ENCODE results near the gene TCN2.
"Not testable (repeated sequence)": the region's sequence is repeated elsewhere in the genome, so short reads cannot be mapped to it uniquely, and the experiment has no call there.

TCN2 gene

DNA sequence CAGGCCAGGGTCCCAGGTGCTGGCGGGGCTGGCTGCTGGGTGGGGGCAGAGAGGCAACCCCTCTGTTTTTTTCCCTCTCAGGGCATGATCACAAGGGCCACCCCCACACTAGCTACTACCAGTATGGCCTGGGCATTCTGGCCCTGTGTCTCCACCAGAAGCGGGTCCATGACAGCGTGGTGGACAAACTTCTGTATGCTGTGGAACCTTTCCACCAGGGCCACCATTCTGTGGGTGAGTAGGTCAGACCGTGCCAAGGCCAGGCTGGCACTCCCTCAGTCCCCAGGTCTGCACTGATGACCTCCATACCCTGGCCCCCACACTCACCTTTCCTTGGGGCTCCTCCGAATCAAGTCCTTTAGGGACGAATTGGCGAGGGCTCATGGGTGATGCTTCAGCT is 7.3 kb downstream of the TCN2 start:
- no peak for DNase-seq

- DNase-seq: no peak
These were observed 7.9 kb downstream of the TCN2 start for GRCh38 chr22:30614879-30615278.

DNA sequence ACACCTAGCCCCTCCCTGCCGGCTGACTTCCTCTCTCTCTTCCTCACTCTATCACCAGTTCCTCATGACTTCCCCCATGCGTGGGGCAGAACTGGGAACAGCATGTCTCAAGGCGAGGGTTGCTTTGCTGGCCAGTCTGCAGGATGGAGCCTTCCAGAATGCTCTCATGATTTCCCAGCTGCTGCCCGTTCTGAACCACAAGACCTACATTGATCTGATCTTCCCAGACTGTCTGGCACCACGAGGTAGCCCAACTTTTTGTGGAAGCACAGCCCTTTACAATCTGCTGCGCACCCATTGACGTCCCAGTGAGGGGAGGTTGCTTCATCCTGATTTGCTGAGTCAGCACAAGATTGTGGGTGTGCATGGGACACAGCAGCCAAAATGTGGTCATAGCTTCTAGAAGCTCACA is 8.6 kb downstream of the TCN2 start:
- DNase-seq: no peak

- no peak for DNase-seq
These were observed 10.8 kb downstream of the TCN2 start for GRCh38 chr22:30617819-30618218.

DNA sequence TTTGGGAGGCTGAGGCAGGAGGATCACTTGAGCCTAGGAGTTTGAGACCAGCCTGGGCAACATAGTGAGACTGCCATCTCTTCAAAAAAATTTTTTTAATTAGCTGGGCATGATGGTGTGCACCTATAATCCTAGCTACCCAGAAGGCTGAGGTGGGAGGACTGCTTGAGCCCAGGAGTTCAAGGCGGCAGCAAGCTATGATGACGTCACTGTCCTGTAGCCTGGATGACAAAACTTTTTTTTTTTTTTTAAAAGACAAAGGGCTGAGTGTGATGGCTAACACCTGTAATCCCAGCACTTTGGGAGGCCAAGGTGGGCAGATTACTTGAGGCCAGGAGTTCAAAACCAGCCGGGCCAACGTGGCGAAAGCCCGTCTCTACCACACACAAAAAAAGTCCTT is 12.9 kb downstream of the TCN2 start:
- DNase-seq: not testable (repeated sequence)

- DNase-seq: peak; percentile 13
These were observed 19.4 kb downstream of the TCN2 start for GRCh38 chr22:30626413-30626812.

- DNase-seq: no peak
These were observed 20.5 kb downstream of the TCN2 start for GRCh38 chr22:30627471-30627870.

GRCh38 chr22:30628491-30628890 is 21.5 kb downstream of the TCN2 start:
- DNase-seq: no peak

DNA sequence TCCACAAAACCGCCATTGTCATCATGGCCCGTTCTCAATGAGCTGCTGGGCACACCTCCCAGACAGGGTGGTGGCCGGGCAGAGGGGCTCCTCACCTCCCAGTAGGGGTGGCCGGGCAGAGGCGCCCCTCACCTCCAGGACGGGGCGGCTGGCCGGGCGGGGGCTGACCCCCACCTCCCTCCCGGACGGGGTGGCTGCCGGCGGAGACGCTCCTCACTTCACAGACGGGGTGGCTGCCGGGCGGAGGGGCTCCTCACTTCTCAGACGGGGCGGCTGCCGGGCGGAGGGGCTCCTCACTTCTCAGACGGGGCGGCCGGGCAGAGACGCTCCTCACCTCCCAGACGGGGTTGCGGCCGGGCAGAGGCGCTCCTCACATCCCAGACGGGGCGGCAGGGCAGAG is 24.5 kb downstream of the TCN2 start:
- not testable (repeated sequence) for DNase-seq

GRCh38 chr22:30634471-30635233 is 27.7 kb downstream of the TCN2 start:
- DNase-seq: peak; percentile 94

- DNase-seq: peak; percentile 88
These were observed 28.6 kb downstream of the TCN2 start, which contains the start of gene SLC35E4 for GRCh38 chr22:30635273-30636225. SLC35E4 (plus strand) TSS chr22:30635781; CDS start chr22:30636451, 670 bp downstream.

DNA sequence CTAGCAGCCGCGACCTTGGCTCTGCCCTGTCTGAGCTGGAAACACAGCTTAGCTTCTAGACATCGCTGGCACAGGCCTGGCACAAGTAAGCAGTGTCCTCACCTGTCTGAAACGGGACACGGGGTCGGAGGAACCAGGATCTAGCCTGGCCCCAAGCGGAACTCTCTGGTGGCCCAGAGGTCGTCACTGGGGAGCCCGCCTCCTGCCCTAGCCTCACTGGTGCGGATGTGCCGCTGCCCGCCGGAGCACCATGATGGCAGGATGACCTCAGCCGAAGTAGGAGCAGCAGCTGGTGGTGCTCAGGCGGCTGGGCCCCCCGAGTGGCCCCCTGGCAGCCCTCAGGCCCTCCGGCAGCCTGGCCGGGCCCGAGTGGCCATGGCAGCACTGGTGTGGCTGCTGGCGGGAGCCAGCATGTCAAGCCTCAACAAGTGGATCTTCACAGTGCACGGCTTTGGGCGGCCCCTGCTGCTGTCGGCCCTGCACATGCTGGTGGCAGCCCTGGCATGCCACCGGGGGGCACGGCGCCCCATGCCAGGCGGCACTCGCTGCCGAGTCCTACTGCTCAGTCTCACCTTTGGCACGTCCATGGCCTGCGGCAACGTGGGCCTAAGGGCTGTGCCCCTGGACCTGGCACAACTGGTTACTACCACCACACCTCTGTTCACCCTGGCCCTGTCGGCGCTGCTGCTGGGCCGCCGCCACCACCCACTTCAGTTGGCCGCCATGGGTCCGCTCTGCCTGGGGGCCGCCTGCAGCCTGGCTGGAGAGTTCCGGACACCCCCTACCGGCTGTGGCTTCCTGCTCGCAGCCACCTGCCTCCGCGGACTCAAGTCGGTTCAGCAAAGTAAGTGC is 29.5 kb downstream of the TCN2 start:
- peak; percentile 49 for DNase-seq

- no peak for DNase-seq
These were observed 30.7 kb downstream of the TCN2 start for GRCh38 chr22:30637701-30638114.

DNA sequence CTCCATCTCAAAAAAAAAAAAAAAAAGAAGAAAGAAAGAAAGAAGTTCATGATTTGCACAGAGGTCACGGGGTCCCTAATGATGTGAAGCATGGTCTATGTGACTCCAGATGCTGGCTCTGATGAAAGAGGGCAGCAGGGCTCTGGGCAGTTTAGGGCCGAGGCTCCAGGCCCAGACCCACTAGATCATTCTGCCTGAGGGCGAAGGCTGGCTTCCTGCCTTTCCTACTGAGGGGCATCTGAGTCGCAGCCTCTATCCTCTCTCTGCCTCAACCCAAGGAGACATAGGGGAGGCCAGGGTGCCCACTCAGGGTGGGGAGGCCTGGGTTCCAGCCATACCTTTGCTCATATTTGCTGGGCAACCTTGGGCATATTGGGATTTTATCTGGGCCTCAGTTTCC is 33.4 kb downstream of the TCN2 start:
- no peak for DNase-seq

DNA sequence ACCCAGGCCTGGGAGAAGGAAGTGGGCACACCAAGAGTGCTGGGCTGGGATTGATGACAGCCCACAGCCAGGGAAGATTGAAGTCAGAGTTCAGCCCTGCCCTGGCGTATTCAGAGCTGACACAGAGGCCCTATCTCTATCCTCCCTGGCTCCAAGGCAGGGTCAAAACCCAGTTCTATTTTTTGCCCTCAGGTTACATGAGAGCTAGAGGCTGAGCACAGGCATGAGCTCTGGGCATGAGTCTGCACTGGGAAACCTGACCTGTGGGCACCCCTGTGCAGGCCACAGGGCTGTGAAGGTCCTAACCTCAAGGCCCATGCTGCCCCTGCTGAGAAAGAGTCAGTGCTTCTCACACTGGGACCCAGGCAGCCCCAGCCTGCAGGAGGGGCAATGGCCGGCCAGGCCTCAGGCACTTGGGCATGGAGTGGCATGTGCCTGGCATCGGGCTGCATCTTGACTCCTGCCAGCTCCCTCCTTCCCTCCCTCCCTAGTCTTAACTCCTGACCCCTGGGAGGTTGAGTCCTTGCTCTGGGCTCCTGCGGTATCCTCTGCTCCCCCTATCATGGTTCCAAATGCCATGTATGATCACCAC is 34.0 kb downstream of the TCN2 start:
- DNase-seq: no peak

GRCh38 chr22:30643055-30643875 is 36.3 kb downstream of the TCN2 start:
- no peak for DNase-seq

DNA sequence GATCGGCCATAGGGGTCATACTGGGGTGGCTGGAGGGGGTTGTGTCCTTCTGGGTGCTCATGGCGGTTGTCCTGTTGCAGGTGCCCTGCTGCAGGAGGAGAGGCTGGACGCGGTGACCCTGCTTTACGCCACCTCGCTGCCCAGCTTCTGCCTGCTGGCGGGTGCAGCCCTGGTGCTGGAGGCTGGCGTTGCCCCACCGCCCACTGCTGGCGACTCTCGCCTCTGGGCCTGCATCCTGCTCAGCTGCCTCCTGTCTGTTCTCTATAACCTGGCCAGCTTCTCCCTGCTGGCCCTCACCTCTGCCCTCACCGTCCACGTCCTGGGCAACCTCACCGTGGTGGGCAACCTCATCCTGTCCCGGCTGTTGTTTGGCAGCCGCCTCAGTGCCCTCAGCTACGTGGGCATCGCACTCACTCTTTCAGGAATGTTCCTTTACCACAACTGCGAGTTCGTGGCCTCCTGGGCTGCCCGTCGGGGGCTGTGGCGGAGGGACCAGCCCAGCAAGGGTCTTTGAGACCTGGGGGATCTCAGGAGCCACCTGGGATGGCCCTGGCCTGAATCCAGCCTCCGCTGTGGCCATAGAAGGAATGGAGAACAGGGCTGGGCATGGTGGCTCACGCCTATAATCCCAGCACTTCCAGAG is 39.7 kb downstream of the TCN2 start:
- no peak for DNase-seq

DNA sequence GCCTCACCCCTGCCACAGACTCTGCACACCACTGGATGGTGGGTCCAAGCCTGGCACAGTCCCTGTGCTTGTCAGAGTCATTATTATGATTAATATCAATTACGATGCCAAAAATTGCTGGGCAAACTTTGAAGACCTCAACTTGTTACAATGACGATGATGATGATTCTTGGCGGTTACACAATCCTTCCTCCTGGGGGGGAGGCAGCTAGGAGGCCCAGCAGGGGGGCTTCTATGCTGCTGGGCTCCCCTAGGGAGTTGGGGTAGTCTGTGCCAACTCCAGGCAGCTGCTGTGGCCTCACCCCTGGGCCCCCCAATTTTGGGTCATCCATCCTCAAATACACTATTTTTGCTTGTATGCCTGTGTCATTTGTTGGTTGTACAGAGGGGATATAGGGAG is 40.6 kb downstream of the TCN2 start:
- DNase-seq: no peak

DNA sequence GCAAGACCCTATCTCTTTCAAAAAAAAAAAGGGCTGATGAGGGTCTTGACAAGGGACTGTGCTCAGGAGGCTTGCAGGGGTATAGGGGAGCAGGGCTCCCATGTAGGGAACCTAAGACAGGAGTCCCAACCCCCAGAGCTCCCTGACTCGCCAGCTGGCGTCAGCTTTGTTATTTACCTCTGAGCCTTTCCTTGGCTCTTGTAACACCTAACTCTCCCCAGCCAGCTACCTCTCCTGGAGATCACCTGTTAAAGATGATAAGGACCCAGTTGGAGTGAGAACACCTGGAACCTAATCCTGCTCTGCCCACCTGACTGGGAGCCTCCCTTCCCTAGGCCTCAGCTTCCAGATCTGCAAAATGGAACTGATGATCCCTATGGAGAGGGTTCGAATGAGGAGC is 41.9 kb downstream of the TCN2 start:
- no peak for DNase-seq

GRCh38 chr22:30649430-30650007 is 42.5 kb downstream of the TCN2 start:
- DNase-seq: peak; percentile 86
